GM21360 (cell line): ENCODE measurements around the gene BPIFA2.
"Not testable (repeated sequence)": the region's sequence is repeated elsewhere in the genome, so short reads cannot be mapped to it uniquely, and the experiment has no call there.

Experiments used
- ATAC-seq: cut with Tn5 transposase; IDR thresholded peaks from one replicate; pipeline ENCODE4 v1.9.1; 2021; ENCODE audit warnings: mild to moderate bottlenecking, moderate library complexity; ENCODE audit not compliant: unreplicated experiment

The BPIFA2 gene

GRCh38 chr20:33160681-33161080, 7.3 kb upstream of the BPIFA2 start:
- ATAC-seq: no peak

GRCh38 chr20:33162313-33162712, 5.6 kb upstream of the BPIFA2 start:
- ATAC-seq: no peak

GRCh38 chr20:33162753-33163152, 5.2 kb upstream of the BPIFA2 start:
- ATAC-seq: no peak

- ATAC-seq: no peak
Observed at GRCh38 chr20:33163856-33164762, 3.9 kb upstream of the BPIFA2 start.

- ATAC-seq: no peak
Observed at GRCh38 chr20:33164763-33165095, 3.2 kb upstream of the BPIFA2 start.

GRCh38 chr20:33165416-33166055, 2.4 kb upstream of the BPIFA2 start:
- no peak for ATAC-seq

GRCh38 chr20:33166533-33167113, 1.3 kb upstream of the BPIFA2 start:
- ATAC-seq: no peak

- no peak for ATAC-seq
Observed at GRCh38 chr20:33169176-33169794, 1.3 kb downstream of the BPIFA2 start.

- ATAC-seq: no peak
Observed at GRCh38 chr20:33172781-33173180, 4.8 kb downstream of the BPIFA2 start.

- ATAC-seq: no peak
Observed at GRCh38 chr20:33175123-33175522, 7.2 kb downstream of the BPIFA2 start.

GRCh38 chr20:33176101-33176500, 8.1 kb downstream of the BPIFA2 start:
- ATAC-seq: no peak

- no peak for ATAC-seq
Observed at GRCh38 chr20:33177866-33178265, 9.9 kb downstream of the BPIFA2 start.

- no peak for ATAC-seq
Observed at GRCh38 chr20:33178726-33179125, 10.8 kb downstream of the BPIFA2 start.

GRCh38 chr20:33180169-33180568, 12.2 kb downstream of the BPIFA2 start:
- no peak for ATAC-seq

- ATAC-seq: no peak
Observed at GRCh38 chr20:33181482-33182093, 13.6 kb downstream of the BPIFA2 start.

GRCh38 chr20:33183312-33183711, 15.4 kb downstream of the BPIFA2 start:
- no peak for ATAC-seq

- not testable (repeated sequence) for ATAC-seq
Observed at GRCh38 chr20:33185031-33185590, 17.2 kb downstream of the BPIFA2 start.

GRCh38 chr20:33187491-33187890, 19.5 kb downstream of the BPIFA2 start:
- no peak for ATAC-seq

- ATAC-seq: no peak
Observed at GRCh38 chr20:33188421-33188820, 20.5 kb downstream of the BPIFA2 start.

GRCh38 chr20:33191484-33191883, 23.5 kb downstream of the BPIFA2 start:
- ATAC-seq: no peak

- ATAC-seq: no peak
Observed at GRCh38 chr20:33191955-33192354, 24.0 kb downstream of the BPIFA2 start.
